Astrocyte (in vitro differentiated cells and primary cell): ENCODE measurements around the gene MLIP. TPM values are rescaled to one million over a fixed set of nuclear protein-coding genes. Genes with fewer than 3 reads are reported as not detected.
A peak's percentile ranks its signal among the peaks of the same experiment; 100 is the strongest.
"Not testable (repeated sequence)": the region's sequence is repeated elsewhere in the genome, so short reads cannot be mapped to it uniquely, and the experiment has no call there.

Experiments
- DNase-seq: peaks from one replicate; pipeline ENCODE4 v3.0.0-alpha.2; 2010; ENCODE audit warnings: low read depth
- FAIRE-seq: peaks from 2 replicates; lab custom pipeline; 2011; peaks lifted over from hg19 to GRCh38; lab: Jason Lieb, UNC
- H2AFZ ChIP-seq: 2 replicates; pipeline ENCODE4 v1.6.0; 2012; ENCODE audit warnings: low read depth, low read length, inconsistent platforms
- H3K27ac ChIP-seq: 2 replicates; pipeline ENCODE4 v1.5.1; 2011; ENCODE audit warnings: low read depth, low read length, inconsistent platforms
- H3K27me3 ChIP-seq: 2 replicates; pipeline ENCODE4 v1.6.0; 2011; ENCODE audit warnings: low read length, inconsistent platforms; ENCODE audit not compliant: insufficient read depth
- H3K36me3 ChIP-seq: 2 replicates; pipeline ENCODE4 v1.5.1; 2011; ENCODE audit warnings: low read length, inconsistent platforms; ENCODE audit not compliant: insufficient read depth
- H3K4me1 ChIP-seq: 2 replicates; pipeline ENCODE4 v1.5.1; 2011; ENCODE audit warnings: low read length, inconsistent platforms; ENCODE audit not compliant: insufficient read depth
- H3K4me2 ChIP-seq: 2 replicates; pipeline ENCODE4 v1.6.0; 2012; ENCODE audit warnings: low read length, inconsistent platforms
- H3K4me3 ChIP-seq: 2 replicates; pipeline ENCODE4 v1.5.1; 2011; ENCODE audit warnings: low read depth, mild to moderate bottlenecking, low read length, inconsistent platforms; ENCODE audit not compliant: insufficient read depth
- H3K79me2 ChIP-seq: 2 replicates; pipeline ENCODE4 v1.6.0; 2012; ENCODE audit warnings: mild to moderate bottlenecking, low read length, inconsistent platforms; ENCODE audit not compliant: insufficient read depth
- H3K9ac ChIP-seq: 2 replicates; pipeline ENCODE4 v1.6.0; 2012; ENCODE audit warnings: mild to moderate bottlenecking, low read length, inconsistent platforms
- H3K9me3 ChIP-seq: 2 replicates; pipeline ENCODE4 v1.5.1; 2012; ENCODE audit warnings: low read depth, mild to moderate bottlenecking, low read length, inconsistent platforms; ENCODE audit not compliant: insufficient read depth
- H4K20me1 ChIP-seq: 2 replicates; pipeline ENCODE4 v1.6.0; 2012; ENCODE audit warnings: low read length, inconsistent platforms; ENCODE audit not compliant: insufficient read depth
- H3K27ac Mint-ChIP-seq: one replicate; pipeline ENCODE4 v1.8.0; 2021; ENCODE audit warnings: mild to moderate bottlenecking, mixed read lengths; ENCODE audit not compliant: unreplicated experiment
- H3K27me3 Mint-ChIP-seq: one replicate; pipeline ENCODE4 v1.8.0; 2021; ENCODE audit warnings: low read depth, mixed read lengths; ENCODE audit not compliant: unreplicated experiment
- H3K36me3 Mint-ChIP-seq: one replicate; pipeline ENCODE4 v1.8.0; 2021; ENCODE audit warnings: low read depth, mixed read lengths; ENCODE audit not compliant: unreplicated experiment
- H3K4me1 Mint-ChIP-seq: one replicate; pipeline ENCODE4 v1.8.0; 2021; ENCODE audit warnings: low read depth, mixed read lengths; ENCODE audit not compliant: unreplicated experiment
- H3K4me3 Mint-ChIP-seq: one replicate; pipeline ENCODE4 v1.8.0; 2021; ENCODE audit warnings: mild to moderate bottlenecking, moderate library complexity, mixed read lengths; ENCODE audit not compliant: unreplicated experiment
- H3K9me3 Mint-ChIP-seq: one replicate; pipeline ENCODE4 v1.8.0; 2021; ENCODE audit warnings: mild to moderate bottlenecking, mixed read lengths; ENCODE audit not compliant: unreplicated experiment
- EZH2 ChIP-seq: IDR thresholded peaks from 2 replicates; pipeline ENCODE4 v1.6.1; 2012; ENCODE audit warnings: mild to moderate bottlenecking, low read length, inconsistent platforms; ENCODE audit not compliant: insufficient read depth
- total RNA-seq: library from RNA; stranded (reverse); gene quantifications from 2 replicates; pipeline ENCODE4 v1.2.1, GENCODE V29; 2021
- TF ChIP-seq, protein P1 (sequence below): IDR thresholded peaks from 2 replicates; pipeline ENCODE4 v1.5.1; 2011; ENCODE audit warnings: low read depth, mild to moderate bottlenecking, inconsistent platforms, low read length, moderate library complexity; ENCODE audit not compliant: insufficient read depth

Gene MLIP
- total RNA-seq, 1 donor from 2014 or later = not detected

GRCh38 chr6:54204921-54205591, 93.8 kb downstream of the MLIP start:
- Histone ChIP-seq H3K36me3 (no peaks in the 10 kb centered on the region), H3K4me1 (no peaks in the 10 kb centered on the region), H3K79me2 (no peaks in the 10 kb centered on the region), H3K4me2 (no peak overlapping the region), H2AFZ (no peak overlapping the region), H3K9me3 (no peaks in the 10 kb centered on the region), H4K20me1 (no peaks in the 10 kb centered on the region), H3K27me3 (no peaks in the 10 kb centered on the region), H3K4me3 (no peak overlapping the region), H3K27ac (no peak overlapping the region), H3K9ac (no peak overlapping the region)
- no peaks in the 10 kb centered on the region for H3K9me3 Mint-ChIP-seq
- H3K27ac Mint-ChIP-seq = no peak overlapping the region
- DNase-seq = peak; percentile 9
- H3K4me1 Mint-ChIP-seq = peaks cover 11% of the 10 kb centered on the region
- FAIRE-seq = no peak
- H3K36me3 Mint-ChIP-seq = no peaks in the 10 kb centered on the region
- no peak overlapping the region for H3K4me3 Mint-ChIP-seq
- H3K27me3 Mint-ChIP-seq = no peaks in the 10 kb centered on the region
- TF ChIP-seq, protein P1, sequence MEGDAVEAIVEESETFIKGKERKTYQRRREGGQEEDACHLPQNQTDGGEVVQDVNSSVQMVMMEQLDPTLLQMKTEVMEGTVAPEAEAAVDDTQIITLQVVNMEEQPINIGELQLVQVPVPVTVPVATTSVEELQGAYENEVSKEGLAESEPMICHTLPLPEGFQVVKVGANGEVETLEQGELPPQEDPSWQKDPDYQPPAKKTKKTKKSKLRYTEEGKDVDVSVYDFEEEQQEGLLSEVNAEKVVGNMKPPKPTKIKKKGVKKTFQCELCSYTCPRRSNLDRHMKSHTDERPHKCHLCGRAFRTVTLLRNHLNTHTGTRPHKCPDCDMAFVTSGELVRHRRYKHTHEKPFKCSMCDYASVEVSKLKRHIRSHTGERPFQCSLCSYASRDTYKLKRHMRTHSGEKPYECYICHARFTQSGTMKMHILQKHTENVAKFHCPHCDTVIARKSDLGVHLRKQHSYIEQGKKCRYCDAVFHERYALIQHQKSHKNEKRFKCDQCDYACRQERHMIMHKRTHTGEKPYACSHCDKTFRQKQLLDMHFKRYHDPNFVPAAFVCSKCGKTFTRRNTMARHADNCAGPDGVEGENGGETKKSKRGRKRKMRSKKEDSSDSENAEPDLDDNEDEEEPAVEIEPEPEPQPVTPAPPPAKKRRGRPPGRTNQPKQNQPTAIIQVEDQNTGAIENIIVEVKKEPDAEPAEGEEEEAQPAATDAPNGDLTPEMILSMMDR = no peak
- TF ChIP-seq EZH2 = no peak

GRCh38 chr6:54206510-54206909, 95.3 kb downstream of the MLIP start:
- DNase-seq = no peak
- Histone ChIP-seq H3K36me3 (no peaks in the 10 kb centered on the region), H3K4me1 (no peaks in the 10 kb centered on the region), H3K27ac (no peak overlapping the region), H3K27me3 (no peaks in the 10 kb centered on the region), H3K79me2 (no peaks in the 10 kb centered on the region), H2AFZ (no peak overlapping the region), H4K20me1 (no peaks in the 10 kb centered on the region), H3K9me3 (no peaks in the 10 kb centered on the region), H3K4me2 (no peak overlapping the region), H3K9ac (no peak overlapping the region), H3K4me3 (no peak overlapping the region)
- no peak overlapping the region for H3K4me3 Mint-ChIP-seq
- no peaks in the 10 kb centered on the region for H3K36me3 Mint-ChIP-seq
- peaks cover 11% of the 10 kb centered on the region for H3K4me1 Mint-ChIP-seq
- no peak for TF ChIP-seq EZH2
- TF ChIP-seq, protein P1 = no peak
- H3K27me3 Mint-ChIP-seq = no peaks in the 10 kb centered on the region
- no peaks in the 10 kb centered on the region for H3K9me3 Mint-ChIP-seq
- no peak overlapping the region for H3K27ac Mint-ChIP-seq
- FAIRE-seq = no peak

DNA sequence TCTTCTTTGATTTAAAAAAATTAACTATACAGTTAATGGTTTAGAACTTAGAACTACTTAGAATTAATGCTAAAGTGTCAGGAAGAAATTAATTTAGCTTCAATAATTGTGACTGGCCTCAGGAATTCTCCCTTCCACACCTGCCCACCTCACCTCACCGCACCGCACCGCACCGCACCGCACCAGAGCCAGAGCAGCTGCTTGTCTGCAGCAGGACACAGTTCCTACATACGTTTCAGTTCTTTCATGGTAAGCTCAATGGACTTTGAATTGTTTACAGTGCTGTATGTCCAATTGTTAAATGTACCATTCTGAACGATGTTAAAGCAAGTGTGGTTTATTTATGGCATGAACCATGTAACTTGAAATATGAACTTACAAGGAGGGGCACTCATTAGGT, 98.7 kb downstream of the MLIP start:
- H3K4me1 Mint-ChIP-seq, H3K4me2 ChIP-seq, H2AFZ ChIP-seq, H3K27me3 Mint-ChIP-seq, H3K9ac ChIP-seq, H3K79me2 ChIP-seq, H3K27ac ChIP-seq, H3K36me3 Mint-ChIP-seq, H3K9me3 Mint-ChIP-seq, DNase-seq, H3K4me3 ChIP-seq, H3K4me1 ChIP-seq, H4K20me1 ChIP-seq, H3K36me3 ChIP-seq, H3K4me3 Mint-ChIP-seq, H3K27me3 ChIP-seq, H3K9me3 ChIP-seq, H3K27ac Mint-ChIP-seq: not testable (repeated sequence)
- peak; percentile 50 for FAIRE-seq
